ENCODE results near the gene MMP8.

MMP8 gene

GRCh38 chr11:102724904-102725500 lies at the start of gene MMP8:
Gene MMP8, minus strand, starts transcription at chr11:102724954. Its CDS starts 99 bp downstream, at chr11:102724855.
- ChIA-PET POLR2A (no interaction called here), CTCF (interaction anchor here (1.3 kb wide), 1 partner anchor 10 kb away, joined by 4 read pairs; no protein-coding TSS in a partner anchor)
- DNase-seq (ENCODE audit: low read depth, low spot score) = peak; percentile 51
- TF ChIP-seq CTCF (IDR thresholded peaks at IDR 0.05; ENCODE audit: insufficient read depth, low read length, missing control alignments) = no peak
- no peak within 1 kb of the TSS for H3K4me3 ChIP-seq (ENCODE audit: low read depth, low read length)

GRCh38 chr11:102773386-102773785 lies 48.6 kb upstream of the MMP8 start:
- H3K4me3 ChIP-seq (ENCODE audit: low read depth, low read length) = no peak overlapping the region
- no peak for TF ChIP-seq CTCF (IDR thresholded peaks at IDR 0.05; ENCODE audit: insufficient read depth, low read length, missing control alignments)
- ChIA-PET POLR2A (no interaction called here), CTCF (interaction anchor here (1.6 kb wide), 1 partner anchor 12 kb away, joined by 7 read pairs; no protein-coding TSS in a partner anchor)
- DNase-seq (ENCODE audit: low read depth, low spot score) = no peak

GRCh38 chr11:102771351-102771750 lies 46.6 kb upstream of the MMP8 start:
- ChIA-PET POLR2A (no interaction called here), CTCF (interaction anchor here (1.4 to 1.6 kb wide), 2 partner anchors 10 to 38 kb away, joined by 4 to 5 read pairs; partner anchors contain the start of gene MMP10)
- DNase-seq (ENCODE audit: low read depth, low spot score) = no peak
- no peak for TF ChIP-seq CTCF (IDR thresholded peaks at IDR 0.05; ENCODE audit: insufficient read depth, low read length, missing control alignments)
- H3K4me3 ChIP-seq (ENCODE audit: low read depth, low read length) = no peak overlapping the region

GRCh38 chr11:102770191-102770590 lies 45.4 kb upstream of the MMP8 start:
- H3K4me3 ChIP-seq (ENCODE audit: low read depth, low read length) = no peak overlapping the region
- ChIA-PET POLR2A (no interaction called here), CTCF (no interaction called here)
- no peak for TF ChIP-seq CTCF (IDR thresholded peaks at IDR 0.05; ENCODE audit: insufficient read depth, low read length, missing control alignments)
- DNase-seq (ENCODE audit: low read depth, low spot score) = no peak

- ChIA-PET CTCF (interaction anchor here (1.1 kb wide), 1 partner anchor 13 kb away, joined by 3 read pairs; the partner anchor contains the start of gene MMP10), POLR2A (no interaction called here)
- no peak for TF ChIP-seq CTCF (IDR thresholded peaks at IDR 0.05; ENCODE audit: insufficient read depth, low read length, missing control alignments)
- DNase-seq (ENCODE audit: low read depth, low spot score) = no peak
- no peak overlapping the region for H3K4me3 ChIP-seq (ENCODE audit: low read depth, low read length)
Observed at GRCh38 chr11:102767800-102768199, 43.0 kb upstream of the MMP8 start.

- H3K4me3 ChIP-seq (ENCODE audit: low read depth, low read length) = no peak overlapping the region
- CTCF ChIA-PET = no interaction called here
- POLR2A ChIA-PET = no interaction called here
- DNase-seq (ENCODE audit: low read depth, low spot score) = no peak
- TF ChIP-seq CTCF (IDR thresholded peaks at IDR 0.05; ENCODE audit: insufficient read depth, low read length, missing control alignments) = no peak
Observed at GRCh38 chr11:102763440-102763839, 38.7 kb upstream of the MMP8 start.

Measured in AG04449 (cell line).